Retina (tissue), 1 donor: Measurements from ENCODE around the gene DIP2C.
"Not testable (repeated sequence)": the region's sequence is repeated elsewhere in the genome, so short reads cannot be mapped to it uniquely, and the experiment has no call there.

Source experiments
- DNase-seq: peaks from one replicate; pipeline ENCODE4 v3.0.0-alpha.2; 2016

Gene DIP2C

GRCh38 chr10:470339-471003 lies 219.0 kb downstream of the DIP2C start:
- DNase-seq = no peak

DNA sequence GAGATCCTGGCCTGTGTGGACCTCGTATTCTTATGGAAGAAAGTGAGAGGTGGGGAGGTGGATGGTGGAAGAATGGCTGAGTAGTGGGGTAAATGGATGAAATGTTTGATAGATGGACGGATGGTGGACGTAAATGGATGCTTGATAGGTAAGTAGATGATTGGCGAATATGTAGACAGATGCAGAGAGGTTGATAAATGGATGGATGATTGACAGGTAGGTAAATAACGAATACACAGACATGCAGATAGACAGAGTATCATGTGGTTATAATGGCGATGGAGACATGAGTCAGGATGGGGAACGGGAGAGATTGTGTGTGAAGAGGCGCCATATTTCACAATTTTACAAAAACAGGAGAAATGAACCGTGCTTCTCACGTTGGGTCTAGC lies 219.5 kb downstream of the DIP2C start:
- no peak for DNase-seq

DNA sequence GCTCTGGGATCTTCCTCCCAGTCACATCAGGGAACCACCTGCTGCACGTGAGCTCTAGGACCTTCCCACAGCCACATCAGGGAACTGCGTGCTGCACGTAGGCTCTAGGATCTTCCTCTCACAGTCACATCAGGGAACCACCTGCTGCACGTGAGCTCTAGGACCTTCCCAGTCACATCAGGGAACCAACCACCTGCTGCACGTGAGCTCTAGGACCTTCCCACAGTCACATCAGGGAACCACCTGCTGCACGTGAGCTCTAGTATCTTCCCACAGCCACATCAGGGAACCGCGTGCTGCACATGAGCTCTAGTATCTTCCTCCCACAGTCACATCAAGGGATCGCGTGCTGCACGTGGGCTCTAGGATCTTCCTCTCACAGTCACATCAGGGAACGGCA lies 229.7 kb downstream of the DIP2C start:
- no peak for DNase-seq

DNA sequence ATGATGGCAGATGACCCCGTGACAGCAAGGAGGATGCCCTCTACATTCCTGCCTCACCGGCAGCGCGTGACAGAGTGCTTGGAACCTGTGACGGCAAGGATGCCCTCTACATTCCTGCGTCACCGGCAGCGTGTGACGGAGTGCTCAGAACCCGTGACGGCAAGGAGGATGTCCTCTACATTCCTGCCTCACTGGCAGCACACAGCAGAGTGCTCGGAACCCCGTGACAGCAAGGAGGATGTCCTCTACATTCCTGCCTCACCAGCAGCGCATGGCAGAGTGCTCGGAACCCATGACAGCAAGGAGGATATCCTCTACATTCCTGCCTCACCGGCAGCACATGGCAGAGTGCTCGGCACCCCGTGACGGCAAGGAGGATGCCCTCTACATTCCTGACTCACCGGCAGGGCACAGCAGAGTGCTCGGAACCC lies 231.0 kb downstream of the DIP2C start:
- no peak for DNase-seq

DNA sequence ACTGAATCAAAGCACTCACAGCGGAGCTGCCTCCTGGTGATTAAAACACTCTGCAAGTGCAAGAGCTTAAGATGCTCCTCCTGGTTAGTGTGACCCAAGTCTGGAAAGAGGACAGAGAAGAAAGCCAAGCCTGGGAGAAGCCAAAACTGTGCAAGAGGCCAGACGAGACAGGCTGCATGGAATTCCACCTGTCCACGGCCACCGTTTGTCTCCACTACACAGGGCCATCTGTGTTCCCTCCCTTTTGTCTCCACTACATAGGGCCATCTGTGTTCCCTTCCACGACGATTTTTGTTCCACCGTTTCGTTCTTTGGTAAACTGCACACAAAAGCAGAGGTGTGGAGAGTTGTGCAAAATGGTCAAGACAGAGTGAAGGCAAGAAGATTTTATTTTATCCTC lies 233.0 kb downstream of the DIP2C start:
- no peak for DNase-seq

DNA sequence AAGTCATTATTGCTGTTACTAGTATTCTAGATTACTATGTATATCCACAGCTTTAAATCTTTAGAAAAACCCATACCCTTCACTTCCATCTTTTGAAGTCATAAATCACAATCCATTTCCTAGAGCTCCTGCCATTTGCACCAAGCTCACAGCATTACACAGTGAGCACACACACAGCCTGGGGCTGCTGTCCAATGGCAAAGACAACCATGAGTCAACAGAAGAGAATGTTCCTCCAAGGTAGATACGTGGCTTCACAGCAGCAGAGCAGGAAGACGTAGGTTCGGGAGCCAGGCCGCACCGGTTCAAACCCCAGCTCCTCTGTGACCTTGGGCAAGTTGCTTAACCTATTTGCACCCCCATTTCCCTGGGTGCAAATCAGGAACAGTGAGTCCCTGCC lies 234.6 kb downstream of the DIP2C start:
- no peak for DNase-seq

DNA sequence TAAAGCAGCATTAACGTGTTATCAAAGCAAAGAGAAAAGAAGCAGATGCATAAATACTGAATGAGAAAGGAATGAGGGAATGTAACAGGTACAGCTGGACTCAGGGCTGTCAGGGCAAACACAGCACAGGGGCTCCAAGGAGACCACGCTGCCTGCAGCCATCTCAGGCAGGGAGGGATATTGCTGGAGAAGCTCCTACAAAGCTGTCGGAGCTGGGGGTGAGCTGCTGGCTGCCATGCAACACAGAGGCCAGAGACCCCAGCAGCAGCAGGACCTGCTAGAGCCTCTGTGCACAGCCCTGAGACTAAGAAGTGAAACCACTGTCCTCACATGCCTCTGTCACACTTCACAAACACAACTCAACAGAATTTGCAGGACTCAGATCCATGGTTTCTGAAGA lies 235.8 kb downstream of the DIP2C start:
- no peak for DNase-seq

DNA sequence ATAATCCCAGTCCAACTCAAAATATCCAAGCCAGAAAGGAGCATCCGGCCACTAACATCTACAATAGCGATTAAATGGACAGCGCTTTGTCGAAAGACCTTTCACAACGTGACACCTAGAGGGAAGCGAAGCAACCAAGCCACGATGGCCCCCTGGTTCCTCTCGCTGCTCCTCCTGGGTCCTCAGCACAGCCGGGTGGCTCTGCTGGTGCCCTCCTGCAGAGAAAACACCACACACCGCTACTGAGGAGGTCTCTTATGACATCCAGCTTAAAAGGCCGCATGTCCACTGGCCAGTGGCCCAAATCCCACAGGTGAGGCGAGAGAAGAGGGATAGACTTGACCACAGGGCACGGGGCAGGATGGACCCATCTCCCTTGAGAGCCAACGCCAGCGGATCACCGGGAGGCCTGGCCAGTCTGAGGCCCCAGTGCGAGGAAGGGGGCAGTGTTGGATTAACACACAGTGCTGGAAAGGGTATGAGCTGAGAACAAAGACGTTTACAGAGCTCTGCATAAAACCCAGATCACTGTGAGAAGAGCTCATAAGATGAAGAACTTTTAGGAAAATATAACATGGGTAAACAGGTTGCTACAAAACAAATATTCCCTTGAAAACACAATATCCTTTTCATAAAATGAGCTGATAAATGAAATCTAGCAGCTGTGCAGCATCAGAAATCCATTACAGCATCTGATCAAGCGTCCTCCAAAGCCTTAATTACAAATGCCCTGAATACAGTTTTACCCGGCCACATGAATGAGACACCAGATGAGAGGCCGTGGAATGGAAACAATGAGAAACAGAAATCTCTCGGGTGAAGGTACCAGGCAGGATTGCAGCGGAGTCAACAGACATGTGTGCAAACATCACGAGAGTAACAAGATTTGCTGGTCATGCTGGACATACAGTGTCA lies 236.7 kb downstream of the DIP2C start:
- peak; percentile 52 for DNase-seq

DNA sequence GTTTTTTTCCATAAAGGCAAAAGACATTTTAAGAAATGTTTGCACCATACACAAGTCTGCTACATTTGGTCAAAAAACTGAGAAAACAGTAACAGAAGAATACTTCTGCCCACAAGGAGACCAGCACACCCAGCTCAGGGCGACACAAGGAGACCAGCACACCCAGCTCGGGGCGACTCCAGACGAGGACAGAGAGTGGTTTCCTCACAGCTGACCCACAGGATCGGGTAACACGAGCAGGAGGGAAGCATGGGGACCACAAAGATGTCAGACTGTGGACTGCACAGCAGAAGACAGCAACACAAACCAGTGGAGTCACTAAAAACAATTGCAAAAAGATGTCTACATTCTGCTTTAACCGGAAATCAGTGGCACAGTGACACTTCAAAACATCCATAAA lies 237.6 kb downstream of the DIP2C start:
- DNase-seq = no peak

- DNase-seq = no peak
These were observed 238.4 kb downstream of the DIP2C start for GRCh38 chr10:451021-451471.

GRCh38 chr10:450463-450862 lies 239.0 kb downstream of the DIP2C start:
- peak; percentile 67 for DNase-seq

- DNase-seq = not testable (repeated sequence)
These were observed 240.1 kb downstream of the DIP2C start for GRCh38 chr10:449331-449730.

DNA sequence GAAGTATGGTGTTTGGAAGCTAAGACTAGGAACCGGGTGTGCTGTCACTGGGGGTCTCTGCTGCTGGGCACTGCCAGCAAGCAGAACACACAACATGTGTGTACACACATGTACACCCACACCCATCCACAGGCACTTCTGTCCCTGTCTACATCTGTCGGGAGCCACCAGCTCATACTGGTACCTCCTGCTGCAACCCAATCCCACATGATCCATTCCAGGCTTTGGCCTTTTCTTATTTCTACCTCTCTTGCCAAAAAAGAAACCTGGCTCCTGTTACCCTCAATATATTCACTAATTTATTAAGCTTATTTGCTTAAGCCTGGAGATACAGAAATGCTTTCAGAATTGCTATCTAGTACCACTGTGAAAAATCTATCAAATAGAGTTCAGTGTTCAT lies 246.0 kb downstream of the DIP2C start:
- DNase-seq = no peak

DNA sequence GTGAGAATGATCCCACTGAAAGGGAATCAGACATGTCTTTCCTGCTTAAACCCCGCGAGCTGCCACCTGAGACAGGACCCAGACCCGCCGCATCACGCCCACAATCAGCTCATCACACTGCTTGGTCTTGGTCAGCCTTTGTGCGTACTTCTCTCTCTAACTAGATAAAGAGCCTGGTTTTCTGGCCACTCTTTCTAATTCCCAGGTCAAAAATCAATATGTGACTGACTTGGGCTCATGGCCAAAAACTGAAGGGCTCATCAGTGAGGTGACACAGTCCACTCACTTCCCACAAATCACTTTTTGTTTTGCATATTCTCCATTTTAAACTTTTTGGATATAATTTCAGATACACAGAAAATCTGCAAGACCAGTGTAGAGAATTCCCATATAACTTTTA lies 247.3 kb downstream of the DIP2C start:
- no peak for DNase-seq

GRCh38 chr10:441659-442058 lies 247.8 kb downstream of the DIP2C start:
- DNase-seq = no peak

DNA sequence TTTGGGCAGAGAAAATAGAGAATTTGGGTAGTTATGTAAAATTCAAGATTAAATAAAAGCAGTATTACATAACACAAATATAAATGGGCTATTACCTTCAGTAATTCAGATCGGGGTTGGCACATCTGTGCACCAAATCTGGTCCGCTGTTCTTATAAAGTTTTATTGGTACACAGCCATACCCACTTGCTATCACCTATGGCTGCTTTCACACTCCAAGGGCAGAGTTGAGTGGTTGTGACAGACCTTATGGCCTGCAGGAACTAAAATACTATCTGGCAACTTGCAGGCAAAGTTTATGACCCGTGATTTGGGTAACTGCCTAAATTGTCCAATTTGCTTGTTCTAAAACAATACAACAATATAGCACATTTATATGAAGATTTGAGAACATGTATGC lies 249.3 kb downstream of the DIP2C start:
- DNase-seq = no peak

GRCh38 chr10:437698-438490 lies 251.6 kb downstream of the DIP2C start:
- DNase-seq = no peak

DNA sequence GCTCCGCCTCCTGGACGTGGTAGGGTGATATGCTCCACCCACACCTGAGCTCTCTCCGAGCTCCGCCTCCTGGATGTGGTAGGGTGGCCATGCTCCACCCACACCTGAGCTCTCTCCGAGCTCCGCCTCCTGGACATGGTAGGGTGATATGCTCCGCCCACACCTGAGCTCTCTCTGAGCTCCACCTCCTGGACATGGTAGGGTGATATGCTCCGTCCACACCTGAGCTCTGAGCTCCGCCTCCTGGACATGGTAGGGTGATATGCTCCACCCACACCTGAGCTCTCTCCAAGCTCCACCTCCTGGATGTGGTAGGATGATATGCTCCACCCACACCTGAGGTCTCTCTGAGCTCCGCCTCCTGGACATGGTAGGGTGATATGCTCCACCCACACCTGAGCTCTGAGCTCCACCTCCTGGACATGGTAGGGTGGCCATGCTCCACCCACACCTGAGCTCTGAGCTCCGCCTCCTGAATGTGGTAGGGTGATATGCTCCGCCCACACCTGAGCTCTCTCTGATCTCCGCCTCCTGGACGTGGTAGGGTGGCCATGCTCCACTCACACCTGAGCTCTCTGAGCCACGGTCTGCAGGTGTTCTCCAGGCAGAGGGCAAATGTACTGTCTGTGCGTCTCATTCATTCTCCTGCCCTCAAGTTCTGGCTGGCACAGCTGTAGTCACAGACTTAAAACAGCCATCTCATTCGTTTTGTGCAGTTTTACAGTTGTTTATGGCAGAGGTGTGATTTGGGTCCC lies 252.4 kb downstream of the DIP2C start:
- DNase-seq = no peak

DNA sequence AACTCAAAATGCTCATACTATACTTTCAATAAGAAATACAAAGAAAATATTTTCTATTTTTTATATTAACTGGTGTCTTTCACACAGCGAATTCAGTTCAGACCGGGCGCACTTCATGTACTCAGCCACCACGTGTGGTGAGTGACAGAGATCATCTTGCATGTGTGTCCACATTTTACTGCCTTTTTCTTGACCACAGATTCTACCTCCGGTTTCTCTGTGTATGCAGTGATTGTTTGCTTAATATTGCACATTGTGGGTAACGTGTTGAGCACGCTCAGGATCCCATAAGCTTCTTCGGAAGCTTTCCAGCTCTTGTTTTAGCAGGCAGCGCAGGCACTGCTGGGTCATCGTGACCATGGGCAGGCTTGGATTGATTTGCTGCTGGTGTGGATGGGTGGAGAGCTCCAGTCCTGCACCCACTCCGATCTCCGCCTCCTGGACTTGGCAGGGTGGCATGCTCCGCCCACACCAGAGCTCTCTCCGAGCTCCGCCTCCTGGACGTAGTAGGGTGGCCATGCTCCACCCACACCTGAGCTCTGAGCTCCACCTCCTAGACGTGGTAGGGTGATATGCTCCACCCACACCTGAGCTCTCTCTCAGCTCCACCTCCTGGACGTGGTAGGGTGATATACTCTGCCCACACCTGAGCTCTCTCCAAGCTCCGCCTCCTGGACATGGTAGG lies 253.3 kb downstream of the DIP2C start:
- no peak for DNase-seq

DNA sequence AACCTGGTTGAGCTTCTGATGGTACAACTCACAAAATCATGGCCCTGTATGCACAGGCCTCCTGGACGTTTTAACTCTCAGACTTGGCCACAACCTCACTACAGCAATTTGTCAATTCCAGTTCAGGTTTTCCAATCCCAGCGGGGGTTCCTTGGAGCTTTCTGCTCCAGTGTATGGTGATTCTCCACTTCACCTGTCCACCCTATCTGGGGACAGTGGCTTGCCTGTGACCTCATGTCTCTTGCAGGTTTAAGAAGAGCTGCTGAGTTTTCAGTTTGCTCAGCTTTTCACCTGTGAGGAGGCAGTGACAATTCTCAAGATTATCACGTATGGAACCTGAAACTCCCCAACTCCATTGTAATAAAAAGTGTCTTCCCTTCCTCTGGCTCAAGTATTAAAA lies 254.1 kb downstream of the DIP2C start:
- no peak for DNase-seq

GRCh38 chr10:429696-430095 lies 259.8 kb downstream of the DIP2C start:
- no peak for DNase-seq
